Cerebellar nuclear complex (tissue), 1 donor: Measurements from ENCODE around the gene AURKAIP1.
"Not testable (repeated sequence)": the region's sequence is repeated elsewhere in the genome, so short reads cannot be mapped to it uniquely, and the experiment has no call there.

ENCODE experiments used
- DNase-seq, 2 experiments: peaks; one replicate each; lab custom pipeline; 2025; lab: John Stamatoyannopoulos, UW

Gene AURKAIP1

DNA sequence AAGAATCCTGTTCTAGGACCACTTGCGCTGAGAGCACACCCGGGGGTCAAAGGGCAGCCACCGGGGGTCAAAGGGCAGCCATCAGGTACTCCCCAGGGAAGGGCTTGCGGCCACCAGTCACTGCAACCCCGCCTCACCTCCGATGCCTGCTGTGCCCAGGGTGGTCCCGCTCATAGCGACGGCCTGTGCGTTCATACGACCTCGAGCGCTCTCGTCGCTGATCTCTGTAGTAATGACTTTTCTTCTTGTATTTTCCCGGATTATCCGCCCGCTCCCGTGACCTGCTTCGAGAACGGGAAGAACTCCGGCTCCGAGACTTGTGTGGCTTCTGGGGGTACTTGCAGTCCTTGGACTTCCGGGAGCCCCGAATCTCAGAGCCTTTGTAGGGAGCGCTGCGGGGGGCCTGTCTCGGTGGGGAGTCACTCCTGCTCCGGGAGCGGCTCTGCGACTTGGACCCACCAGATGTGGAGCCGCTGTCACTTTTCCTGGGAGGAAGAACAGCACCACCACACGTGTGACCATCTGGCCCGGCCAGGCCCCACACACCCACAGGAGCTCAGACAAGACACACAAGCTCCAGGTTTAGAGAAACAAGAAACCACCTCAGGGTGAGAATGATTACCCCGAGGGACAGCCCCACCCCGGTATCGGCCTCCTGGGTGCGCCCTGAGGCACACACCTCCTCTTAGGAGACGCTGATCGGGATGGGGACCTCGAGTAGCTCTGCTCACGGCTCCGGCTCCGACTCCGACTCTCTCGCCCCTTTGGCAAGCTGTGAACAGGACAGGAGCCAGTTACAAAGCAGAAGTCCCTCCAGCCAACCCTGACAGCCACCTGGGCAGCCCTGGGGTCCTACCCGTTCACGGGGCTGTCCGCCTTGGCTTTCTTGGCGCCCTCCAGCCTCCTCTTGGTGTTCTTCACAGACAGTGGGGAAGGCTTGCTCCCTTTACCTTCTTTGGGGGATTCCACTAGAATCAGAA lies 12.4 kb upstream of the AURKAIP1 start:
- no peak for DNase-seq

DNA sequence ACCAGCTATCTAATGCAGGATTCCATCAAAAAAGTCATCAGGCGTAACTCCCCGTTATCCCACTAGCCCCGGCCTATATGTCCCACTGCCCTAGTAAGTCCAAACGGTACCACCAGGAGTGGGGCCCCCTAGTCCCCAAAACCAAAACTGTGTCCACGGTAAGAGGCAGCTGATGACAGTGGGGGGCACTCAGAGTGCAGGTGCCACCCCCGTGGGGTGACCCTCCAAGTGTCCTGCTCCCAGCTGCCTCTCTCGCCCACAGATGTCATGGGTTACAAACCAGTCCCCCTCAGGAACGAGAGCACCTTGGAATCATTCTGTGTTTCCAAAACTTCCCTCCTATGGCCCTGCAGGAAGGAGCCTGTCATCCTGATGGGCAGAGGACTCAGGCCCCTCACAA lies 10.9 kb upstream of the AURKAIP1 start:
- DNase-seq: no peak

DNA sequence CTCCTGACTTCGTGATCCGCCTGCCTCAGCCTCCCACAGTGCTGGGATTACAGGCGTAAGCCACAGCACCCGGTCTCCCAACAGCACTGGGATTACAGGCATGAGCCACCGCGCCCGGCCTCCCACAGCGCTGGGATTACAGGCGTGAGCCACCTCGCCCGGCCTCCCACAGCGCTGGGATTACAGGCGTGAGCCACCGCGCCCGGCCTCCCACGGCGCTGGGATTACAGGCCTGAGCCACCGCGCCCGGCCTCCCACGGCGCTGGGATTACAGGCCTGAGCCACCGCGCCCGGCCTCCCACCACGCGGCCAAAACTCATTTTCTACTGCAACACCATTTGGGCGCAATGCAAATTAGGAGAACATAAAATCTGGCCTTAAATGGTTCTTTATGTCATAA lies 10.3 kb upstream of the AURKAIP1 start:
- DNase-seq: not testable (repeated sequence)

DNA sequence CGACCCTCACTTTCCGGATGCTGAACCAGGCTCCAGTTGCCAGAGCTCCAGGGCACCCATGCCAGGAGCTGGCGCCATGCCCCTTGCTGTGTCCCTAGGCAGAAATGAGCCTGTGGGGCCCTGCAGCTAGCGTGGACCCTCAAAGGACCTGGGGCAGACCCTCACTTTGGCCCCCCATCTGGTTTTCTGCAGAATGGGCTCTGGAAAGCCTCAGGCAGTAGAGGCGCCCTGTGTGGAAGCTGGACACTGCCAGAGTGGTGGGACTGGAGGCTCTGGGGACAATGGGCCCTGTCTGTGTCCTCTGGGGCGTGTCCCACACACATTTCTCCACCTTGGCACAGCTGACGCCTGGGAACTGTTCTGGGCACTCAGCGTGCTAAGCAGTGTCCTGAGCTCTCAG lies 6.3 kb upstream of the AURKAIP1 start:
- no peak for DNase-seq

DNA sequence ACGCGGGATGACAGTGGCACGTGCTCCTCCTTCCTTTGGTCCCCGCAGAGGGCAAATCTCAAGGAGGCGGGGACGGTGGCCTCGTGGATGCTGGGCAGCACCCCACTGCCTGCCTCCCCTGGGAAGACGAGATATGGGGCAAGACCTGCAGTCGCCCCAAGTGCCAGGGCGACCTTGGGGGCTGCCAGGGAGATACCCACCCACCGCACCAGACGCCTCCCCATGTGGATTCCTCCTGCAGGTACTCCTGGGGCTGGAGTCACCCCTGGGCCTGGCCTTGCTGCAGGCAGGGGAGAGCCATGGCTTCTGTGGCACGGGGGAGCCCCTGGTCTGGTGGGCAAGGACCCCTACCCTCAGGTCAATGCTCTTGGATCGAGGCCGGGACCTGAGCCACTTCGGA lies 5.9 kb upstream of the AURKAIP1 start:
- no peak for DNase-seq

DNA sequence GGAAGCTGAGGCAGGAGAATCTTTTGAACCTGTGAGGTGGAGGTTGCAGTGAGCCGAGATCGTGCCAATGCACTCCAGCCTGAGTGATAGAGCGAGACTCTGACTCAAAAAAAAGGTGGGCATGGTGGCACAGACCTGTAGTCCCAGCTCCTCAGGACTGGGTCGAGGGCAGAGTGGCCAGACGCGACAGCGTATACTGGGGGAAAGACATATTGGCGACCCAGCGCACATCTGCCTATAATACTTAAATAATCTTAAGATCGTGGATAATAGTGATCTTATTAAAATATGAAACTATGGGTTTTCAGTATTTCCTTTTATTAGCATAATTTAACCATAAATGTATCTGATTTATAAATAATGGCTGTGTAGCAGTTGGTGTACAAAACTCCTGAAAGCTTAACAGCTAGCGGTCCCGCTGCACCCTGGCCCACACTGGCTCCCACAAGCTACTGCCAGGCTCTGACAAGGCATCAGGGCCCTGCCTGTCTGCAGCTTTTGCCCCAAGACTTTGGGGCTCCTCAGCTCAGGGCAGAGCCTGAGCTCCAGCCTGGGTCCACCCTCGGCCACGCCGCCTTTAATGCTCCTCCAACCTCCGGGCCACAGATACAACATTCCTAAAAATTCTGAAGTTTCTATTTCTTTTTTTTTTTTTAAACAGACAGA lies 2.7 kb upstream of the AURKAIP1 start:
- DNase-seq: no peak

DNA sequence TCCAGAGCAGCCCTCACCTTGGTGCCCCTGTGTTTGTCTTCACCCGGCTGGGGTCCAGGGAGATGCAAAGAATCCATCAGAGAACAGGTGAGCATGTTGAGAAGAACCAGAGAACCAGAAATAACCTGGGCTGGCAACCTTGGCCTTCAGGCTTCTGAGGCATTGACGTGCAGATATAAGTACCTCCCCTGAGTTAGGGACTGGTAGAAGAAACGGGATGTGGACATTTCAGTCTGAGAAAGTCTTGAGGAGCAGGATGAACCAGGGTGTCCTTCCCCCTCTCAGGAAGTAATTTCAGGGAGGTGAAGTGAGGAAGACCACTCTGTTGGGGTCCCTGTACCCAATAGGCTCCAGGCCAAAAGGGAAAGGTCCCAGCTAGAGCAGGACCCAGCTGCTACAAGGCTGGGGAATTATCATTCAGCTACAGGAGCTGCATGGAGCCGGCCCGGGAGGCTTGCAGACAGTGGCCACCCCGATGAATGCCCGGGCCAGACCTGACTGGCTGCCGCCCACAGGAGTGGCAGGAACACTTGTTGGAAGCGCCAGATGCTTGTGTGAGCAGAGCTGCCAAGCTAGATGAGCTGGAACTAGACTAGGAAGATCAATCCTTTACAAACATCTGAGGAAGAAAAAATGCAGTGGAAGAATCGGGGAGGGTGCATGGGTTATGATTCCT lies 1.7 kb upstream of the AURKAIP1 start:
- DNase-seq: no peak

DNA sequence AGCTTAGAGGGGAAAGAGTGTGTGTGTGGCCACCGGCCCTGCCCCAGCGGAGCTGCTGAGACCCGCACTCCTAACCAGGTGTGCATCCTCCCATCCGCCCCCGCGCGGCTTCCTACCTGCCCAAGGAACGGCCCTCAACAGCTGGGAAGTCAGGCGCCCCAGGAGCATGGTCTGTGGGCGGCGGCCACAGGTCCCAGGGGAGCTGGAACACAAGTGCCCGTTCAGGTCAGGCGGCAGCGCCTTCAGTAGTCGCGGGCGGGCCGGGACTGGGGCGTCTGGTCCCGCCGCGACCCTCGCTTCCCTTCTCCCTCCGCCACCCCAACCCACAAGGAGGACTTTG lies 448 bp downstream of the AURKAIP1 start:
- no peak for DNase-seq

DNA sequence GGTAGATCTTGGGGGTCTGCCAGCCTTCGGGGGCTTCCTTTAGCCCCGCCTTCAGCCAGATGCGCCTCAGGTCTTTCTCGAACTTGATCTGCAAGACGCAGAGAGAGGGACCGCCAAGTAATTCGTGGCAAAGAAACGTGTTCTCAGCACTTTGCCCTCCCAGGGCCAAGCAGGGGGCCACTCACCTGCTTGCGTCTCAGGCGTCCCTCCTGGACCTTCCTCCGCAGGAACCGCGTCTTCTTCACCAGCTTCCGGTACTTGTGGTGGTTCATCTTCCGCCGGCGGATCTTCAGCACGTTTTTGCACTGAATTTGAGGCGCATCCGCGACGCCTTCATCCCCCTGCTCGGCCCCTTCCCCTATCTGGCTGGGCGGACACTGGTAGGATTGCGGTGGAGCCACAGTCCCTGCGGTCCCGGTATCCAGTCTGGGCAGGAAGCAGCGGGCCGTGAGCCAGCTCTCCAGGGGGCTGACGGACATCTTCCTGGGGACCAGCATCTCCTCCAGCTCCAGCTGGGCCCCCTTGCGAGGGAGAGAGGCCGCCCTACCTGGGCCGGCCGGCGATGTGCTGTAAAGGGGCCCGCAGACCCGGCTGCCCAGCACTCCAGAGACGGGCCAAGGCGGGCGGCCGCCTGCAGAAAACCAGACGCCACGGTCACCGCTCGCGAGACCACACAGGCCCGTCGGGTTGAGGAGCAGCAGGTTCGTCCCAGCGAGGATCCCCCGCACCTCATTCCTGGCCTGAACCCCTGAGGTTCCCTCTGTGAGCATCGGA lies 1.0 kb downstream of the AURKAIP1 start:
- DNase-seq: no peak

DNA sequence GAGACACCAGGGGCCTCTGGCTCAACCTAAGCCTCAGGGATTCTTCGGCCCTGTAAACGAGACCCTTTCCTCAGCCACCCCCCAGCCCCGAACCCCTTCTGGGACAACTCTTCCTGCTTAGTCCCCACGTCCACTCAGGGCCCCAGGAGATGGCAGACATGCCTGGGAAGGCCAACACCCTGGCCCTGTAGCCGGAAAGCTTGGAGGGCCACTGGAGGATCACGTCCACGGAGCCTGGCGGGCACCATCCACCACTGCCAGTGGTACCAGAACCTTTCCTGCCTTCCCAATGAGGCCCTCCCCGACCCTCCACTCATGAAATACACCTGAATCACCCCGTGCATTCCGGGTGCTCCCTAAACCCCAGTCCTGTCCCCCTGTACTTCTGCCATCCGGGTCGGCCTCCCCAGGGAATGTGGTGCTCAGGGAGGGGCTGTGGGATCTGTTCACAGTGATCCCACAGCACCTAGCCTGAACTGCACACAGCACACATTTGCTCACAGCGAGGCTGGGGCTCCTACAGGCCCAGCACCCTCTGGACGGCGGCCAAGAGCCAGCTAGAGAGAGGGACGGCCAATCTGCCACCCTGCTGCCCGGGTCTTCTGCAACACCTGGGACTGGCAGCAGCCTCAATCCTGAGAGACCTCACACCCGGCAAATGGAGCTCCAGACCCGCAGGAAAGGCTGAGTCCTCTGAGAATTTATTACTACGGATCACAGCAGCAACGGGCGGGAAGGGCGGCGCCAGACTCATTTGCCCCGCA lies 1.8 kb downstream of the AURKAIP1 start:
- no peak for DNase-seq

DNA sequence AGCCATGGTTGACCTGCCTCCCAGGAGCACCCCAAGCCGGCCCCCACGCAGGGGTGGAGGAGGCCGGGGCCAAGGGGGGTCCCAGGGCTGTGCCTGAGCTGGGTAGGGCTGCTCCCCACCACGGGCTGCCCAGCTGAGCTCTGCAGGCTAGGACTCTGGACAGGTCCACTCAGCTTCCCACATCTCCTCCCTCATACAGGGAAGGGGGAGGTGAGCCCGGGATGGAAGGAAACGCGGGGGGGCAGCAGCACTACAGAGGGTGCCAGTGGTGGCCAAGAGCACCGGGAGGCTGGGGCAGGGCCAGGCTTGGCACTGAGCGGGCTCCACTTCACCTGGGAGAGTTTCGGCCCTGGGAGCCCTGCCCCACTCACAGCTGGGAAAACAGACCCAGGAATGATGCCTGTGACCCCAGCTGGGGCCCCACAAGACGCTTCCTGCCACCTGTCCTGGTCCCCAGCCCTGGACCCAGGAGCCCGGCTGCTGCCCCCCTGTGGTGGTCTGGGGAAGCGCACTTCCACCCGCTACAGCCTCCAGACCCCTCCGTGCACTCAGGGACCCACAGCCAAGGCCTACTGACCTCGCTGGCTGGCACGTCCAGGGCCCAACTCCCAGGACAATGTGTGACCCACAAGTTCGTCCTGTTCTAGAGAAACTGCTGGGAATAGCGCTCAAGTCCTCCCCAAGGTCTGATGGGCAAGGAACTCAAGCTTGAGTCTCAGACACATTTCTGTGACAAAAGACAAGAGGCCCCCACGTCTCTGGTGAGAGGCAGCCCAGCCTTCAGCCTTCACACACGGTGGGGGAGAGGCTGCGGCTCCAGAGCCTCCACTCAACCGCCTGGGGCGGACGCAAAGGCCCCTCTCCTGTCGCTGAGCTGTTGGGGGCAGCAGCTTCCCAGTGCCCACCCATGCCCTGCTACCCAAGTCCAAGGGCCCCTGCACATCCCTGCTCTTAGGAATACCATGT lies 3.0 kb downstream of the AURKAIP1 start:
- DNase-seq: no peak

DNA sequence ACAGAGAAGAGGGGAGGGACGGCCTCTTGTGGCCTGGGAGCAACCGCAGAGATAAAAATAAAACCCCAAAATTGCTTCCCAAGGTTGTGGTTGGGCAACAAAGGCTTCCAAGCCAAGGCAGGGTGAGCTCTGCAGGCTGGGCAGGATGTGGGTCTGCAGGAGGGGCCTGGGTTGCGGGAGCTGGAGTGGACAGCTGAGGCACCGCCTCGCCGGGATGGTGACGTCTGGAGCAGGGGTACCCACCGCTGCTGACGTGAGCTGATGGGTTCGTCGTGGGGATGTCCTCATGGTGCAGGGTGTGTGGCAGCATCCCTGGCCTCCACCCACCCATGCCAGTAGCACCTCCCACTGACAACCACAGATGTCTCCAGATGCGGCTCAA lies 3.7 kb downstream of the AURKAIP1 start:
- no peak for DNase-seq

DNA sequence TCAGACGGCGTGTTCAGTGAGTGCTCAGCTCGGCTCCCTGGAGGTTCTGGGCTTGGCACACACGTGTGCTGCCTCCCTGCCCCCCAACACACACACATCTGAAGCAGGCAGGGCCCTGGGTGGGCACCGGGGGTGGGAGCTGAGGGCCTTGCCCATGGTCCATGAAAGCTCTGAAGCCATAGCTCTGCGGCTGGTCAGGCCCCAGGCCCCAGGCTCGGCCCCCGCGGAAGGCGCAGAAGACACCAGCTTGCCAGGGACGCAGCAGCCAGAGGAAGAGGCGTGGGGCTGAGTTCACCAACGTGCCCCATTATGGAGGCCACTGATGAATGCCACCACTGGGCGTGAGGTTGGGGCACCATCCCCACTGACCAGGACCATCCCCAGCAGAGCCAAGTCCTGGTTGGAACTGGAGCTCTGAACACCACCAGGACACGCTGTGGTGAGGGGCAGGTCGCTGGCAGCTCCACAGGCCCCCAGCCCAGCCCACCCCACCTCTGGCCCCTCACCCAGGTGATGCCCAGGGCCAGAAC lies 4.2 kb downstream of the AURKAIP1 start:
- no peak for DNase-seq

DNA sequence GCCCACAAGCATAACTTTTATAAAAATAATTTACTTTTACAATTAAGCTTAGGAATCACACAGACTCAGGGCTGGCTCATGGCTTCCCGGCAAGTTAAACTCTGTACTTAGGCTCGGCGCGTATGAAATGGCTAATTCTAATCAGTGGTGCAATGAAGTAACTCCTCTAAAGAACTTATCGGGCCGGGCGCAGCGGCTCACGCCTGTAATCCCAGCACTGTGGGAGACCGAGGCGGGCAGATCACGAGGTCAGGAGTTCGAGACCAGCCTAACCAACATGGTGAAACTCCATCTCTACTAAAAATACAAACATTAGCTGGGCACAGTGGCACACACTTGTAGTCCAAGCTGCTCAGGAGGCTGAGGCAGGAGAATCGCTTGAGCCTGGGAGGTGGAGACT lies 4.9 kb downstream of the AURKAIP1 start:
- DNase-seq: not testable (repeated sequence)

DNA sequence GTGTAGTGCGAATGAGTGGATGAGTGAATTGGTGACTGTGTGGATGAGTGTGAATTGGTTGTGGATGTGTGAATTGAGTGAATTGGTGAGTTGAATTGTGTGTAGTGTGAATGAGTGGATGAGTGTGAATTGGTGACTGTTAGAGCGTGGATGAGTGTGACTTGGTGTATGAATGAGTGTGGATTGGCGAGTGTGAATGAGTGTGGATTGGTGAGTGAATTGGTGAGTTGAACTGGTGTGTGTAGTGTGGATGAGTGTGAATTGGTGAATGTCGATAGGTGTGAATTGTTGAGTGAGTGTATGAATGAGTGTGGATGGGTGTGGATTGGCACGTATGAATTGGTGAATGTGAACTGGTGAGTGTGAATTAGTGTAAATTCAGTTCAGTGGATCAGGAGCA lies 7.7 kb downstream of the AURKAIP1 start:
- no peak for DNase-seq

DNA sequence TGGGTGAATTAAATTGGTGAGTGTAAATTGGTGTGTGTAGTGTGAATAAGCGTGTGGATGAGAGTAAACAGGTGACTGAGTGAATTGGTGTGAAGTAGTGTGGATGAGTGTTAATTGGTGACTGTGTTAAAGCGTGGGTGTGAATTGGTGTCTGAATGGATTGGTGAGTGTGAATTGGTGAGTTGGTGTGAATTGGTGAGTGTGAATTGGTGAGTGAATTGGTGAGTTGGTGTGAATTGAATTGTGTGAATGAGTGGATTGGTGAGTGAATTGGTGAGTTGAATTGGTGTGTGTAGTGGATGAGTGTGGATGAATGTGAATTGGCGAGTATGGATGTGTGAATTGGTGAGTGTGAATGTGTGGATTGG lies 8.3 kb downstream of the AURKAIP1 start:
- no peak for DNase-seq

DNA sequence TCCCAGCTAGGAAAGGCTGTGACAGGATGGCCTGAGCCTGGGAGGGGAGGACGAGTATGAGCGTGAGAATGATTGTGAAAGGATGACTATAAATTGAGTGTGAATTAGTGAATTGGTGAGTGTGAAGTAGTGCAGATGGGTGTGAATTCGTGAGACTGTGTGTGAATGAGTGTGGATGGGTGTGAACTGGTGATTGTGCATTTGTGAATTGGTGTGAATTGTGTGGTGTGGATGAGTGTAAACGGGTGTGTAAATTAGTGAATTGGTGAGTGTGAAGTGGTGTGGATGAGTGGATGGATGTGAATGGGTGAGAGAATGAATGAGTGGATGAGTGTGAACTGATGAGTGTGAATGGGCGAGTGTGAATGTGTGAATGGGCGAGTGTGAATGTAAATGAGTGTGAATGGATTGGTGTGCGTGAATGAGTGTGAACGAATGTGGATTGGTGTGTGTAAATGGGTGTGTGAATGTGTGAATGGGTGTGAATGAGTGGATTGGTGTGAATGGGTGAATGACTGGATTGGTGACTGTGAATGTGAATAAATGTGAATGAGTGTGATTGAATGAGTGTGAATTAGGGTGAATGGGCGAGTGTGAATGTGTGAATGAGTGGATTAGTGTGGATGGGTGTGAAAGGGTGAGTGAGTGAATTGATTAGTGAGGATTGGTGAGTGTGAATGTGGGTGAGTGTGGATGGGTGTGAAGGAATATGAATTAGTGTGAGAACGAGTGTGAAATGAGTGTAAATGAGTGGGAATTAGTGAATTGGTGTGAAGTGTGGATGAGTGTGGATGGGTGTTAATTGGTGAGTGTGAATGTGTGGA lies 8.9 kb downstream of the AURKAIP1 start:
- DNase-seq: no peak

DNA sequence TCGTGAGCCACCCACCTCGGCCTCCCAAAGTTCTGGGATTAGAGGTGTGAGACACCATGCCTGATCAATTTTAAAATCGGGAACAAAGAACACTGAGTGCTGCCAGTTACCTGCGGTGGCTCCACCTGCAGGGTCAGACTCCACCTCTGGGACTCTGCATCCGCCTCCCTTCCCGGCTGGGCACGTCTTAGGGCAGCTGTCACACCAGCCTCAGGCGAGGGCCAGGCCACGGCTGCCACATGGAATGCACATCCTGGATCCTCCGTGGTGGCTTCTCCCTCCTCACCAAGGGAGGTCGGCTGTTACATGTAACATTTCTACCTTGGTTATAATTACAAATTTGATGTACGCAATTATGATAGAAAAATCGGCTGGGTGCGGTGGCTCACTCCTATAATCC lies 10.7 kb downstream of the AURKAIP1 start:
- no peak for DNase-seq

DNA sequence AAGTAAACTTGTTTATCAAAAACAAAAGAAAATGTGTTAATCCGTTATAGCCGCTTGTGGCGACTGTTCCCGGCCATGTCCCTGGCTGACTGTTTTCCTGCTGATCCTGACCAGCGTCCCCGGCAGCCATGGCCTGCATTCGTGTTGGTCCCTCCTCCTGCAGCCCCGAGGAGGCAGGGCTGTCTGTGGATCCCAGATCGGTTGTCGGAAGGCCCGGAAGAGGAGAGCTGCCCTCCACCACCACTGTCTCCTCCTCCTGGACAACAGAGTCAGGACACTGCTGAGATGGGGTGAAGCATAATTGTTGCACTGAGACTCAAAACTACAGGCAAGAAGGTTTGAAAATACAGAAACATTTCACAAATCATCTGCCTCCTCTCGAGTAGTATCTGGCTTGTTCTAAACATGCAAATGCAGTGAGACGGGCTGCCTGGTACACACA lies 13.0 kb downstream of the AURKAIP1 start:
- no peak for DNase-seq
